K562 (cell line): ENCODE data around the gene FRYL. TPM values are rescaled to one million over a fixed set of nuclear protein-coding genes. Genes with fewer than 3 reads are reported as not detected.
A peak's percentile ranks its signal among the peaks of the same experiment; 100 is the strongest.

ENCODE experiments used
- ATAC-seq: fragments of 200-7000 bp; cut with Tn5 transposase; 3 replicates; pipeline ENCODE4 v1.9.1; 2020; ENCODE audit warnings: moderate library complexity
- BruUV-seq: library from RNA; stranded (reverse); fragments of 400-500 nt; replicated peaks from 2 replicates; lab custom pipeline; 2021; lab: Mats Ljungman, UMichigan
- CTCF ChIA-PET: fragments of 300-600 bp; formaldehyde crosslinking; extraction: SDS; loops from one replicate; lab custom pipeline; 2021; ENCODE audit warnings: low intra/inter-chr PET ratio; lab: Yijun Ruan, JAX
- POLR2A ChIA-PET: fragments of 300-600, 350-650 bp; sonication (Branson Sonifier 250); formaldehyde crosslinking; extraction: SDS; loops from one replicate; lab custom pipeline; 2021; ENCODE audit warnings: antibody characterized with exemption, inconsistent platforms; lab: Yijun Ruan, JAX
- DNase-seq, 4 experiments: peaks; one replicate each; pipeline versions ENCODE4 v3.0.0 to v3.0.0-alpha.2; 2011 to 2018; ENCODE audit warnings: low spot score in 3 of 4, mixed read lengths in 3 of 4; ENCODE audit errors: extremely low read depth in 1 of 4
- FAIRE-seq: peaks from 2 replicates; lab custom pipeline; 2011; peaks lifted over from hg19 to GRCh38; lab: Jason Lieb, UNC
- H2AFZ ChIP-seq: 2 replicates; pipeline ENCODE4 v1.6.0; 2011; ENCODE audit warnings: low read depth, low read length, control low read depth, inconsistent platforms
- H3K27ac ChIP-seq: fragments of 200-600 bp; 3 replicates; pipeline ENCODE4 v1.8.0; 2011; ENCODE audit warnings: low read depth, mild to moderate bottlenecking, control low read depth, inconsistent platforms, low read length, moderate library complexity, mixed read lengths; ENCODE audit errors: extremely low read depth
- H3K27me3 ChIP-seq, 2 experiments: fragments of 300-600 bp in 1 of 2; 2 replicates in 1 of 2; 3 replicates in 1 of 2; pipeline versions ENCODE4 v1.6.0 to v1.8.0; 2011; ENCODE audit warnings: inconsistent platforms in 2 of 2, low read length in 2 of 2, mild to moderate bottlenecking in 1 of 2, mixed read lengths in 1 of 2, moderate library complexity in 1 of 2; ENCODE audit not compliant: control insufficient read depth in 2 of 2, insufficient read depth in 2 of 2
- H3K36me3 ChIP-seq: fragments of 300-600 bp; 3 replicates; pipeline ENCODE4 v1.8.0; 2011; ENCODE audit warnings: mild to moderate bottlenecking, low read length, inconsistent platforms; ENCODE audit not compliant: control insufficient read depth, insufficient read depth
- H3K4me1 ChIP-seq, 2 experiments: fragments of 200-600 bp in 1 of 2; replicated peaks in 1 of 2; 2 replicates in 1 of 2; 3 replicates in 1 of 2; pipeline versions ENCODE4 v1.5.1 to v1.8.0; 2011; ENCODE audit warnings: inconsistent platforms in 2 of 2, low read length in 2 of 2, mild to moderate bottlenecking in 1 of 2, mixed read lengths in 1 of 2, moderate library complexity in 1 of 2; ENCODE audit not compliant: control insufficient read depth in 2 of 2, insufficient read depth in 2 of 2
- H3K4me2 ChIP-seq: 2 replicates; pipeline ENCODE4 v1.6.1; 2011; ENCODE audit warnings: low read length, control low read depth, inconsistent platforms, mixed read lengths; ENCODE audit not compliant: insufficient read depth
- H3K4me3 ChIP-seq: fragments of 200-600 bp; sonication (generic), shearing (Covaris generic); 2 replicates; pipeline ENCODE4 v1.5.1; 2016; ENCODE audit warnings: control low read depth, inconsistent platforms
- H3K79me2 ChIP-seq: fragments of 200-600 bp; 3 replicates; pipeline ENCODE4 v1.8.0; 2011; ENCODE audit warnings: low read length, inconsistent platforms; ENCODE audit not compliant: control insufficient read depth, insufficient read depth
- H3K9ac ChIP-seq, 2 experiments: 2 replicates each; pipeline versions ENCODE4 v1.6.0 to v1.6.1; 2011; ENCODE audit warnings: low read depth in 2 of 2, low read length in 2 of 2, control low read depth in 1 of 2, inconsistent platforms in 1 of 2, mild to moderate bottlenecking in 1 of 2, mixed read lengths in 1 of 2; ENCODE audit not compliant: insufficient read depth in 1 of 2
- H3K9me1 ChIP-seq: one replicate; pipeline ENCODE4 v1.6.0; 2011; ENCODE audit warnings: inconsistent platforms, mild to moderate bottlenecking, low read length, moderate library complexity; ENCODE audit not compliant: control insufficient read depth, insufficient read depth
- H3K9me3 ChIP-seq: replicated peaks from 2 replicates; pipeline ENCODE4 v1.5.1; 2011; ENCODE audit warnings: low read depth, low read length, inconsistent platforms; ENCODE audit not compliant: control insufficient read depth, insufficient read depth
- H4K20me1 ChIP-seq: replicated peaks from 2 replicates; pipeline ENCODE4 v1.6.1; 2011; ENCODE audit warnings: low read length, inconsistent platforms, mixed read lengths; ENCODE audit not compliant: control insufficient read depth, insufficient read depth
- ARID1B ChIP-seq: fragments of 450-650 bp; IDR thresholded peaks from 2 replicates; pipeline ENCODE4 v1.6.1; 2016; ENCODE audit warnings: antibody characterized with exemption, mild to moderate bottlenecking, inconsistent platforms
- ARID3A ChIP-seq: IDR thresholded peaks from 2 replicates; pipeline ENCODE4 v1.6.1; 2012; ENCODE audit warnings: low read depth, low read length, improper control_type of control experiment, borderline replicate concordance
- ARNT ChIP-seq, 2 experiments: fragments of 450-650 bp; IDR thresholded peaks; 2 replicates each; pipeline ENCODE4 v1.6.1; 2016; ENCODE audit warnings: mild to moderate bottlenecking in 1 of 2
- EHMT2 ChIP-seq: fragments of 450-650 bp; IDR thresholded peaks from 2 replicates; pipeline ENCODE4 v1.6.1; 2018; ENCODE audit warnings: antibody characterized with exemption
- EP300 ChIP-seq: IDR thresholded peaks from 2 replicates; pipeline ENCODE4 v1.6.1; 2012; ENCODE audit warnings: low read length, improper control_type of control experiment
- HDAC1 ChIP-seq, 2 experiments: fragments of 450-650 bp; IDR thresholded peaks; 2 replicates each; pipeline ENCODE4 v1.6.1; 2016 to 2017; ENCODE audit warnings: inconsistent platforms in 1 of 2, mild to moderate bottlenecking in 1 of 2, moderate library complexity in 1 of 2
- KAT2B ChIP-seq: IDR thresholded peaks from one replicate; pipeline ENCODE4 v1.6.1; 2012; ENCODE audit warnings: low read depth, mild to moderate bottlenecking, control low read depth, inconsistent platforms, low read length, moderate library complexity
- LARP7 ChIP-seq: fragments of 450-650 bp; IDR thresholded peaks from 2 replicates; pipeline ENCODE4 v1.6.1; 2016
- MAFF ChIP-seq: IDR thresholded peaks from 2 replicates; pipeline ENCODE4 v1.6.1; 2012; ENCODE audit warnings: low read length, improper control_type of control experiment
- MEF2A ChIP-seq: IDR thresholded peaks from 2 replicates; pipeline ENCODE4 v1.6.1; 2011; ENCODE audit warnings: low read depth, mild to moderate bottlenecking, low read length, moderate library complexity; ENCODE audit not compliant: control insufficient read depth
- NFXL1 ChIP-seq: fragments of 450-650 bp; formaldehyde crosslinking; IDR thresholded peaks from 2 replicates; pipeline ENCODE4 v1.4.0; 2021; ENCODE audit warnings: mild to moderate bottlenecking
- RCOR1 ChIP-seq, 2 experiments: IDR thresholded peaks; 2 replicates each; pipeline ENCODE4 v1.6.1; 2012; ENCODE audit warnings: low read depth in 2 of 2, low read length in 2 of 2, borderline replicate concordance in 1 of 2, improper control_type of control experiment in 1 of 2
- SMARCA4 ChIP-seq: fragments of 450-650 bp; IDR thresholded peaks from 2 replicates; pipeline ENCODE4 v1.6.1; 2016
- TBL1XR1 ChIP-seq, 2 experiments: IDR thresholded peaks; 2 replicates each; pipeline ENCODE4 v1.6.1; 2012; ENCODE audit warnings: improper control_type of control experiment in 2 of 2, low read length in 2 of 2, mild to moderate bottlenecking in 1 of 2
- TCF3 ChIP-seq: sonication (generic); formaldehyde crosslinking; IDR thresholded peaks from 2 replicates; pipeline ENCODE4 v1.4.0; 2020; ENCODE audit warnings: mild to moderate bottlenecking, missing genetic modification reagents
- TEAD4 ChIP-seq, 2 experiments: sonication (generic) in 1 of 2; formaldehyde crosslinking in 1 of 2; IDR thresholded peaks; 2 replicates each; pipeline versions ENCODE4 v1.6.1 to v1.8.0; 2012 to 2022; ENCODE audit warnings: borderline replicate concordance in 1 of 2, inconsistent platforms in 1 of 2, low read length in 1 of 2, mild to moderate bottlenecking in 1 of 2, missing genetic modification reagents in 1 of 2
- TRIM24 ChIP-seq, 2 experiments: fragments of 450-650 bp; IDR thresholded peaks; 2 replicates each; pipeline ENCODE4 v1.6.1; 2016
- ZFX ChIP-seq: sonication (generic); formaldehyde crosslinking; IDR thresholded peaks from 2 replicates; pipeline ENCODE4 v1.8.0; 2022; ENCODE audit warnings: mild to moderate bottlenecking, missing genetic modification reagents, moderate library complexity
- ZNF518B ChIP-seq: fragments of 250-450 bp; sonication (Bioruptor Pico); IDR thresholded peaks from 2 replicates; pipeline ENCODE4 v1.5.0; 2021; ENCODE audit warnings: mild to moderate bottlenecking, moderate library complexity
- WGBS: fragments of 100-300 bp; shearing (Covaris generic); methylation state at CpG from one replicate; pipeline ENCODE4 v1.1.6; 2016; ENCODE audit warnings: low coverage, mixed read lengths; ENCODE audit not compliant: insufficient coverage; ENCODE audit errors: missing lambda C conversion rate; 5-methylcytosine and 5-hydroxymethylcytosine counted together
- in situ Hi-C: fragments of 300-500 bp; cut with MboI; formaldehyde crosslinking; loops from 4 replicates; pipeline ENCODE4 v1.15.0; 2018; ENCODE audit warnings: inconsistent platforms, mixed read lengths
- intact Hi-C: fragments of 100-400 bp; cut with micrococcal nuclease; formaldehyde crosslinking; loops from 2 replicates; pipeline ENCODE4 v1.14.2; 2022
- polyA plus RNA-seq, 8 experiments: library from polyadenylated mRNA; depleted of rRNA in 4 of 8; stranded (reverse) in 5 of 8; unstranded in 3 of 8; fragments of >200 nt; fragmentation: Nextera tagmentation in 2 of 8; fragmentation: Illumina TruSeq in 1 of 8; extraction: Ambion mirVana in 2 of 8; extraction: Trizol in 1 of 8; gene quantifications; 2 replicates each; pipeline versions ENCODE4 v1.2.1 to v1.2.3, GENCODE V29; 2011 to 2014; ENCODE audit warnings: inconsistent platforms in 1 of 8, missing spikeins in 1 of 8
- total RNA-seq, 7 experiments: library from RNA; depleted of rRNA in 6 of 7; stranded (reverse); fragments of >200 nt in 6 of 7; fragmentation: Illumina TruSeq in 2 of 7; extraction: Trizol in 2 of 7; gene quantifications; 2 replicates each; pipeline versions ENCODE4 v1.2.1 to v1.2.3, GENCODE V29; 2011 to 2021; ENCODE audit warnings: low replicate concordance in 1 of 7

The FRYL gene
- total and polyA plus RNA-seq, 9 of the 15 experiments (the other 6 are each of a cell fraction or from before 2014, with no cell fraction given): 7.2 to 34.9 (median 15.9) TPM

GRCh38 chr4:48591372-48591771 lies 188.7 kb downstream of the FRYL start:
- no peak overlapping the region for H3K4me3 ChIP-seq
- H3K9me3 ChIP-seq: no peaks in the 10 kb centered on the region
- WGBS: 0% methylated on average over 1 of the region's 1 CpG
- peaks cover 5 to 10% of the 10 kb centered on the region in 2 experiments; a peak in 3 of 5 replicates for H3K4me1 ChIP-seq
- H3K9ac ChIP-seq: no peak overlapping the region
- DNase-seq (peak in 3 of 4 experiments; percentile 13 to 77 (median 59)), FAIRE-seq (peak; percentile 86), ATAC-seq (peak; percentile 80)
- BruUV-seq: no TSS peak
- no peak overlapping the region for H3K27ac ChIP-seq
- in situ Hi-C loops: no loop called here
- POLR2A ChIA-PET: interaction anchor here (1.1 to 1.4 kb wide), 2 partner anchors 12 to 13 kb away, joined by 4 to 6 read pairs; no protein-coding TSS in a partner anchor
- H3K36me3 ChIP-seq: peaks cover 28% of the 10 kb centered on the region; the same call in 2 of the 3 replicates
- CTCF ChIA-PET: no interaction called here
- intact Hi-C loops: no loop called here
- no peaks in the 10 kb centered on the region for H3K27me3 ChIP-seq
- H3K9me1 ChIP-seq: no peaks in the 10 kb centered on the region
- no peaks in the 10 kb centered on the region for H4K20me1 ChIP-seq
- H2AFZ ChIP-seq: no peak overlapping the region
- H3K4me2 ChIP-seq: peak overlapping the region; percentile 4; the same call in 1 of the 2 replicates
- no peaks in the 10 kb centered on the region for H3K79me2 ChIP-seq
- TF ChIP-seq KAT2B (no peak), ARID1B (peak; percentile 76; the same call in 1 of the 2 replicates), TEAD4 (IDR thresholded peaks at IDR 0.05; ENCODE audit: low read length) (peak; percentile 74), TEAD4 (CRISPR knock-in tag; IDR thresholded peaks at IDR 0.05; ENCODE audit: borderline replicate concordance) (no peak), ARNT (IDR thresholded peaks at IDR 0.05) (no peak), ZNF518B (CRISPR knock-in tag) (no peak), EP300 (peak; percentile 44; the same call in 1 of the 2 replicates), TRIM24 (IDR thresholded peaks at IDR 0.05) (peak in 1 of 2 experiments; percentile 36; a peak in 1 of 4 replicates), RCOR1 (IDR thresholded peaks at IDR 0.05; ENCODE audit: borderline replicate concordance in 1 of 2, low read depth in 2 of 2, low read length in 2 of 2) (peak; percentile 44 to 59; a peak in 2 of 4 replicates), TCF3 (CRISPR knock-in tag) (peak; percentile 91), MEF2A (peak; percentile 70), EHMT2 (0 out of 2 replicates have a peak, but pooled peaks have one; percentile 13), ZFX (CRISPR knock-in tag) (no peak), SMARCA4 (0 out of 2 replicates have a peak, but pooled peaks have one; percentile 40), LARP7 (no peak), MAFF (peak; percentile 4; the same call in 1 of the 2 replicates), TBL1XR1 (IDR thresholded peaks at IDR 0.05; ENCODE audit: low read length in 2 of 2) (peak in 1 of 2 experiments; percentile 18; a peak in 1 of 4 replicates), HDAC1 (IDR thresholded peaks at IDR 0.05) (peak in 1 of 2 experiments; percentile 62; a peak in 2 of 4 replicates), ARID3A (peak; percentile 27; the same call in 1 of the 2 replicates), NFXL1 (CRISPR knock-in tag) (no peak)
